NCI-H1436 treated with DMSO at 0.1 percent for 48 hours (cell line): Measurements from ENCODE around the gene UQCR10.
"Not testable (repeated sequence)": the region's sequence is repeated elsewhere in the genome, so short reads cannot be mapped to it uniquely, and the experiment has no call there.

Experiments
- DNase-seq: peaks from one replicate; lab custom pipeline; 2025; lab: John Stamatoyannopoulos, UW

The UQCR10 gene

GRCh38 chr22:29737251-29738117 is 29.7 kb upstream of the UQCR10 start:
- no peak for DNase-seq

GRCh38 chr22:29738118-29738815 is 28.9 kb upstream of the UQCR10 start:
- no peak for DNase-seq

- no peak for DNase-seq
Observed at GRCh38 chr22:29739346-29739875, 27.8 kb upstream of the UQCR10 start.

- no peak for DNase-seq
Observed at GRCh38 chr22:29740216-29740615, 27.0 kb upstream of the UQCR10 start.

- no peak for DNase-seq
Observed at GRCh38 chr22:29741926-29742325, 25.2 kb upstream of the UQCR10 start.

GRCh38 chr22:29742326-29742725 is 24.8 kb upstream of the UQCR10 start:
- no peak for DNase-seq

- DNase-seq: no peak
Observed at GRCh38 chr22:29744902-29745301, 22.3 kb upstream of the UQCR10 start.

GRCh38 chr22:29747832-29748231 is 19.3 kb upstream of the UQCR10 start:
- DNase-seq: no peak

- no peak for DNase-seq
Observed at GRCh38 chr22:29748248-29748893, 18.8 kb upstream of the UQCR10 start.

GRCh38 chr22:29750029-29750428 is 17.1 kb upstream of the UQCR10 start:
- DNase-seq: no peak

GRCh38 chr22:29750559-29751538 is 16.3 kb upstream of the UQCR10 start:
- DNase-seq: no peak

- DNase-seq: no peak
Observed at GRCh38 chr22:29751669-29752068, 15.5 kb upstream of the UQCR10 start.

- DNase-seq: no peak
Observed at GRCh38 chr22:29753808-29754657, 13.1 kb upstream of the UQCR10 start.

- DNase-seq: not testable (repeated sequence)
Observed at GRCh38 chr22:29754658-29755395, 12.3 kb upstream of the UQCR10 start.

- no peak for DNase-seq
Observed at GRCh38 chr22:29755889-29756288, 11.3 kb upstream of the UQCR10 start.

- no peak for DNase-seq
Observed at GRCh38 chr22:29756341-29756740, 10.8 kb upstream of the UQCR10 start.

GRCh38 chr22:29757096-29757495 is 10.1 kb upstream of the UQCR10 start:
- DNase-seq: no peak

GRCh38 chr22:29758068-29758622 is 9.0 kb upstream of the UQCR10 start:
- no peak for DNase-seq

GRCh38 chr22:29758959-29759358 is 8.2 kb upstream of the UQCR10 start:
- no peak for DNase-seq
